Right lung (tissue), 5 donors: ENCODE measurements around the gene C2CD2. TPM values are rescaled to one million over a fixed set of nuclear protein-coding genes. Genes with fewer than 3 reads are reported as not detected.
"Not testable (repeated sequence)": the region's sequence is repeated elsewhere in the genome, so short reads cannot be mapped to it uniquely, and the experiment has no call there.

Experiments used
- DNase-seq, 2 donors: peaks; one replicate each; pipeline ENCODE4 v3.0.0-alpha.2; 2013
- polyA plus RNA-seq, 5 donors: library from polyadenylated mRNA; unstranded; fragments of 120-200 nt; gene quantifications; one replicate each; pipeline versions ENCODE4 v1.2.1 to v1.2.3, GENCODE V29; 2013; ENCODE audit warnings: inconsistent platforms in 1 of 5, low replicate concordance in 1 of 5; ENCODE audit not compliant: insufficient read length in 5 of 5, insufficient read depth in 1 of 5

The C2CD2 gene
- polyA plus RNA-seq, 5 donors: 13.8 to 23.3 (median 19.5) TPM

GRCh38 chr21:41958886-41959563 is 5.2 kb upstream of the C2CD2 start:
- no peak for DNase-seq

- peak; percentile 79 to 81 for DNase-seq
Observed at GRCh38 chr21:41957991-41958766, 4.4 kb upstream of the C2CD2 start.

- no peak for DNase-seq
Observed at GRCh38 chr21:41956926-41957729, 3.3 kb upstream of the C2CD2 start.

GRCh38 chr21:41955516-41955915 is 1.7 kb upstream of the C2CD2 start:
- DNase-seq: no peak

- no peak for DNase-seq
Observed at GRCh38 chr21:41954654-41955499, 1.1 kb upstream of the C2CD2 start.

GRCh38 chr21:41953249-41953830 is 478 bp downstream of the C2CD2 start:
- no peak for DNase-seq

GRCh38 chr21:41952568-41953248 is 1.1 kb downstream of the C2CD2 start:
- no peak for DNase-seq

- DNase-seq: no peak
Observed at GRCh38 chr21:41951876-41952567, 1.8 kb downstream of the C2CD2 start.

- no peak for DNase-seq
Observed at GRCh38 chr21:41950941-41951351, 2.9 kb downstream of the C2CD2 start.

GRCh38 chr21:41949631-41950030 is 4.2 kb downstream of the C2CD2 start:
- not testable (repeated sequence) for DNase-seq

GRCh38 chr21:41948901-41949300 is 4.9 kb downstream of the C2CD2 start:
- DNase-seq: no peak

GRCh38 chr21:41948078-41948895 is 5.5 kb downstream of the C2CD2 start:
- DNase-seq: no peak

- DNase-seq: no peak
Observed at GRCh38 chr21:41945982-41946381, 7.8 kb downstream of the C2CD2 start.

GRCh38 chr21:41943851-41944250 is 10.0 kb downstream of the C2CD2 start:
- DNase-seq: no peak

- DNase-seq: no peak
Observed at GRCh38 chr21:41942457-41942856, 11.4 kb downstream of the C2CD2 start.

- no peak for DNase-seq
Observed at GRCh38 chr21:41941941-41942340, 11.9 kb downstream of the C2CD2 start.

GRCh38 chr21:41940431-41940830 is 13.4 kb downstream of the C2CD2 start:
- no peak for DNase-seq

- no peak for DNase-seq
Observed at GRCh38 chr21:41939391-41939790, 14.4 kb downstream of the C2CD2 start.
